ENCODE measurements around the gene CACNA1D.

The CACNA1D gene

GRCh38 chr3:53577506-53577905 is 83.1 kb downstream of the CACNA1D start:
- H3K4me3 ChIP-seq (ENCODE audit: low read depth, low read length) = no peak overlapping the region
- CTCF ChIA-PET = no interaction called here
- POLR2A ChIA-PET = no interaction called here
- DNase-seq (ENCODE audit: low read depth, low spot score) = no peak
- no peak for TF ChIP-seq CTCF (IDR thresholded peaks at IDR 0.05; ENCODE audit: insufficient read depth, low read length, missing control alignments)

GRCh38 chr3:53579636-53580035 is 85.2 kb downstream of the CACNA1D start:
- no peak overlapping the region for H3K4me3 ChIP-seq (ENCODE audit: low read depth, low read length)
- no peak for TF ChIP-seq CTCF (IDR thresholded peaks at IDR 0.05; ENCODE audit: insufficient read depth, low read length, missing control alignments)
- DNase-seq (ENCODE audit: low read depth, low spot score) = no peak
- ChIA-PET POLR2A (no interaction called here), CTCF (no interaction called here)

DNA sequence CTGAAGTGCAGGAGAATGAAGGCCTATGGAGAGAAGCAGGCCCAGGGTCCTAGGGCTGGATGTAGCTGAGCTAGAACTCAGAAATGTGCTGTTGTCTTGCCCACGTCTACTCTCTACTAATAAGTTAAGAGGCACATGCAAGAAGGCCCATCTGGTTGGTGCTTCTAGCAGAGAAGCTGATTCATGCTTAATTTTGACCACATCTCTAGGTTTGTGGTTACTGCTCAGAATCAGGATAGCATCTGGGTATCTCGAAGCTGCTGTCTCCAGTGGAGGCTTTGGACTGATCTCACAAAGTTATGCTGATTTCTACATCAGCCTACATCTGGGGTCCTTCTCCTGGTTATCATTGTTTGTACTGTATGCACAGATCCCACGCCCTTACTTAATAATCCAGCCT is 87.3 kb downstream of the CACNA1D start:
- no peak overlapping the region for H3K4me3 ChIP-seq (ENCODE audit: low read depth, low read length)
- no peak for TF ChIP-seq CTCF (IDR thresholded peaks at IDR 0.05; ENCODE audit: insufficient read depth, low read length, missing control alignments)
- peak; percentile 7 for DNase-seq (ENCODE audit: low read depth, low spot score)
- CTCF ChIA-PET = no interaction called here
- POLR2A ChIA-PET = interaction anchor here (1.1 kb wide), 1 partner anchor 274 kb away, joined by 3 read pairs; no protein-coding TSS in a partner anchor

GRCh38 chr3:53583161-53583690 is 88.8 kb downstream of the CACNA1D start:
- no peak overlapping the region for H3K4me3 ChIP-seq (ENCODE audit: low read depth, low read length)
- ChIA-PET POLR2A (no interaction called here), CTCF (no interaction called here)
- TF ChIP-seq CTCF (IDR thresholded peaks at IDR 0.05; ENCODE audit: insufficient read depth, low read length, missing control alignments) = no peak
- no peak for DNase-seq (ENCODE audit: low read depth, low spot score)

GRCh38 chr3:53585049-53585448 is 90.6 kb downstream of the CACNA1D start:
- no peak overlapping the region for H3K4me3 ChIP-seq (ENCODE audit: low read depth, low read length)
- POLR2A ChIA-PET = no interaction called here
- DNase-seq (ENCODE audit: low read depth, low spot score) = no peak
- no peak for TF ChIP-seq CTCF (IDR thresholded peaks at IDR 0.05; ENCODE audit: insufficient read depth, low read length, missing control alignments)
- CTCF ChIA-PET = no interaction called here

- POLR2A ChIA-PET = no interaction called here
Measured at GRCh38 chr3:53585627-53586026, 91.2 kb downstream of the CACNA1D start.

More at GRCh38 chr3:53585627-53586026, 91.2 kb downstream of the CACNA1D start:
- CTCF ChIA-PET = no interaction called here
- no peak for DNase-seq (ENCODE audit: low read depth, low spot score)
- H3K4me3 ChIP-seq (ENCODE audit: low read depth, low read length) = no peak overlapping the region
- TF ChIP-seq CTCF (IDR thresholded peaks at IDR 0.05; ENCODE audit: insufficient read depth, low read length, missing control alignments) = no peak
